ENCODE data around the gene HDDC2.

HDDC2 gene

DNA sequence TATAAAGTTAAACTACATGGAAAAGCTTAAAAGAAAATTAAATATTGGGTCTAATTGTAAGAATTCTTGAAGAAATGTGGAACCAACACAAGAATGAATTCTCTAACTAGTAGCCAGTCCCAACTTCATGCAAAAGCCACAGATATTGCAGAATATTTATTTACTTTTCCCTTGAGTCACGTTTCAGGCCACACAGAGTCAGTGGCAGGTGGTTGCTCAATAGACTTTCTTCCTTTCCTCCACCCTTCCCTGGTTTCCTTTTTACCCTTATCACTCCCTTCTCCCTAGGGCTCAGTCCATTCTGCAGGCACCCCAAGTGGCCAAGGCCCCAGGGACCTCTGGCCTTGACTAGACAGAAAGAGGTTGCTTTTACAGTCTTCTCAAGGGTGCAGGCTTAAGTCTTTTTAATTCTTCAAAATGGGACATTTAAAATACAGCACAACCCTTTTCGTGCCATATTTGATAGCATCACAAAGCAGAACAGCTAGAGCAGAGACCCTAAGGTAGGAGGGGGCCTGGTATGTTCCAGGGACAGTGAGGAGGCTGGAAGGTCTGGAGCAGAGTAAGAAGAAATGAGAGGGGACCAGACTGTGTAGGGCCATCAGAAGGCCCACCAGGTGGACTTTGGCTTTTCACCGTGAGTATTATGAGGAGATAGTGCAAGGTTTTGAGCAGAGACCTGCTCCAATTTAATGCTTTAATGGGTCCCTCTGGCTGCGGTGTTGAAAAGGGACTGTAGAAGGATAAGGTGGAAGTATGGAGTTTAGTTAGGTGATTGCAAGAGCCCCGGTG lies 65.0 kb downstream of the HDDC2 start:
- H3K27me3 ChIP-seq = no peaks in the 10 kb centered on the region

DNA sequence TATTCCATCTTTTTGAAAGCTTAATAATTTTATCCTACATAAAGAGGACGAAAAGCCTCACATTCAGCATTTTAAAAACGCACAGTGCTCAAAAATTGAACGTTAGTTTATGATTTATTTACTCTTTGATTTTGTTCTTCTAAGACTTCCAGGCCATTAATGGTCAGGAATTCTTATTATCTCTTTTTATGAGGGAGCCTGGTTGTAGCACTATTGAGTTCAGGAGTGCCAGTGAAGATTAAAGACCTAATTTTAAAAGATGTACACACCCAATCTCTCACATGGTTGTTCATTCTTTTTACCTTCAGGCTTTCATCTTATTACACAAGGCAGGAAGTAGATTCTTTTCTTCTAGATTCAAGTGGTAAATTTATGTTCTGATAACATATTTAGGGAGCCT lies 68.6 kb downstream of the HDDC2 start:
- no peaks in the 10 kb centered on the region for H3K27me3 ChIP-seq
- H3K4me1 ChIP-seq = no peaks in the 10 kb centered on the region
- no peak for DNase-seq
- no peaks in the 10 kb centered on the region for H3K36me3 ChIP-seq
- H3K9me3 ChIP-seq = no peaks in the 10 kb centered on the region
- TF ChIP-seq, protein P1, sequence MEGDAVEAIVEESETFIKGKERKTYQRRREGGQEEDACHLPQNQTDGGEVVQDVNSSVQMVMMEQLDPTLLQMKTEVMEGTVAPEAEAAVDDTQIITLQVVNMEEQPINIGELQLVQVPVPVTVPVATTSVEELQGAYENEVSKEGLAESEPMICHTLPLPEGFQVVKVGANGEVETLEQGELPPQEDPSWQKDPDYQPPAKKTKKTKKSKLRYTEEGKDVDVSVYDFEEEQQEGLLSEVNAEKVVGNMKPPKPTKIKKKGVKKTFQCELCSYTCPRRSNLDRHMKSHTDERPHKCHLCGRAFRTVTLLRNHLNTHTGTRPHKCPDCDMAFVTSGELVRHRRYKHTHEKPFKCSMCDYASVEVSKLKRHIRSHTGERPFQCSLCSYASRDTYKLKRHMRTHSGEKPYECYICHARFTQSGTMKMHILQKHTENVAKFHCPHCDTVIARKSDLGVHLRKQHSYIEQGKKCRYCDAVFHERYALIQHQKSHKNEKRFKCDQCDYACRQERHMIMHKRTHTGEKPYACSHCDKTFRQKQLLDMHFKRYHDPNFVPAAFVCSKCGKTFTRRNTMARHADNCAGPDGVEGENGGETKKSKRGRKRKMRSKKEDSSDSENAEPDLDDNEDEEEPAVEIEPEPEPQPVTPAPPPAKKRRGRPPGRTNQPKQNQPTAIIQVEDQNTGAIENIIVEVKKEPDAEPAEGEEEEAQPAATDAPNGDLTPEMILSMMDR (IDR thresholded peaks at IDR 0.05; ENCODE audit: low read depth, low read length) = no peak
- no peak overlapping the region for H3K4me3 ChIP-seq (ENCODE audit: low read depth, low read length)

More for the DNA sequence above, 65.0 kb downstream of the HDDC2 start:
- H3K9me3 ChIP-seq = no peaks in the 10 kb centered on the region
- H3K36me3 ChIP-seq = no peaks in the 10 kb centered on the region
- no peak overlapping the region for H3K4me3 ChIP-seq (ENCODE audit: low read depth, low read length)
- no peaks in the 10 kb centered on the region for H3K4me1 ChIP-seq
- TF ChIP-seq, protein P1 (IDR thresholded peaks at IDR 0.05; ENCODE audit: low read depth, low read length) = no peak
- no peak for DNase-seq

DNA sequence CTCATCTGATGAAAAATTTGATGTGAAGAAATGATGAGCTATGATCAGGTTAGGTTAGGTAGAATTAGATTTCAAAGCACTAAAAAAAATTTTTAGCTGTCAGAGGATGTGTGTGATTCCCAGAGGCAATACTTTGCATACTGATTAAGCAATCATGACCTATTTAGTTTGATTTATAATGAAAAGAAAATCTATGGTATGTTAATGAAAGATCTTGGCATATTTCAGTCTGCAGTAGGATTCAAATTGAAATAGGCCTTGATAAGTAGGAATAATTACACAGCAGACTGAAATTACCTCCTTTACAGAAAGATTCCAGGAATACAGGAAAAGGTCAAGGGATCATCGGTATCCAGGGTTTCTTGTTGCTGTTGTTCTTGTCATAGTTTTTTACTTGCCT lies 69.3 kb downstream of the HDDC2 start:
- Histone ChIP-seq H3K9me3 (no peaks in the 10 kb centered on the region), H3K36me3 (no peaks in the 10 kb centered on the region), H3K4me3 (ENCODE audit: low read depth, low read length) (no peak overlapping the region), H3K27me3 (no peaks in the 10 kb centered on the region), H3K4me1 (no peaks in the 10 kb centered on the region)
- TF ChIP-seq, protein P1 (IDR thresholded peaks at IDR 0.05; ENCODE audit: low read depth, low read length) = no peak
- DNase-seq = no peak

DNA sequence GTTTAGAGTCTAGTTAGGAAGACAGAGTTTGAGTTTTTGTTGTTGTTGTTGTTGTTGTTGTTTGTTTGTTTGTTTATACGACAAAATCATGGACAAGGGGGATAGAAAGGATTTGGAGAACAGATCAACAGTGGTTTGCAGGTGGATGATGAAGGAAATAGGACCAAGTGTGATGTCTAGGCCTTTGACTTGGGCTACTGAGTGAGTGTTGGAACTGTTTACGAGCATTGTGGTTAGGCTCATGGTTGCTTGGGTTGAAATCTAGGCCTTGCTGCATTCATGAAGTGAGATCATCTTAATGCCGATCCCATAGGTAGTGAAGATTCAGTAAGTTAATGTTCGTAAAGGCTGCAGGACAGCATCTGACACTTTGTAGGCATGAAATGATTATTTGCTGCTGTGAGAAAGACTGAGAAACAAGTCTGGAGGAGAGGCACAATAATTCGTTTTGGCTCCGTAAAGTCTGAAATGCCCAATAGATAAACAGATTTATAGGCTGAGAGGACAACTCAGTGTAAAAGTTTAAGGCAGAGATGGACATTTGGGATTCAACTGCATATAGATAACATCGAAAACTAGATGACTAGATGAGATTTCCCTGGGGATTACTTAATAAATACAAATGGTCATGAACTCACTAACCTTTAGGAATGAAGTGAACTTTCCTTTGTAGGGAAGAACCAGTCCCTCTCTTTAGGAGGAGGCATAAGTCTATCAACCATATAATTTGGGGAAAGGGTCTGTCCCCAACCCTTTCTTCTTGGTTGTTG lies 70.0 kb downstream of the HDDC2 start:
- H3K36me3 ChIP-seq = no peaks in the 10 kb centered on the region
- no peaks in the 10 kb centered on the region for H3K4me1 ChIP-seq
- no peak for DNase-seq
- H3K4me3 ChIP-seq (ENCODE audit: low read depth, low read length) = no peak overlapping the region
- no peaks in the 10 kb centered on the region; the same call in 1 of the 2 replicates for H3K27me3 ChIP-seq
- TF ChIP-seq, protein P1 (IDR thresholded peaks at IDR 0.05; ENCODE audit: low read depth, low read length) = no peak
- H3K9me3 ChIP-seq = no peaks in the 10 kb centered on the region

DNA sequence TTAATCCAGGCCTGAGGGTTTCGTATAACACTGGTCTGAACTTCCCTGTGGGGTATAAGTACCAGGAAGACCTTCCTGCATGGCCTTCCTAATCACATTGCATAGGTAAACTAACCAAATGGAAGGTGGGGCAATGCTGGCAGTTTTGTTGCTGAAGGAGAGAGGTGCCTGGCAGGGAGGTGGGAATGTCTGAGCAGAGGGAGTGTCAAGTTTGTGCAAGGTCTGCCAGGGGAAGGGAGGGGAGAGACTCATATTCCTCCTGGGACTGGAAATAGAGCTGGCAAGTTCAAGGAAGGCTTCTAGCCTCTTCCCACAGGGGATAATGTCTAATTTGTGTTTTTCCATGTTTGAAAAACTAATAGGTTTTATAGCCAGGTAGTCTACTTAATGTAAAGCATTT lies 70.6 kb downstream of the HDDC2 start:
- Histone ChIP-seq H3K4me1 (no peaks in the 10 kb centered on the region), H3K4me3 (ENCODE audit: low read depth, low read length) (no peak overlapping the region), H3K27me3 (no peaks in the 10 kb centered on the region; the same call in 1 of the 2 replicates), H3K36me3 (no peaks in the 10 kb centered on the region), H3K9me3 (no peaks in the 10 kb centered on the region)
- no peak for DNase-seq
- TF ChIP-seq, protein P1 (IDR thresholded peaks at IDR 0.05; ENCODE audit: low read depth, low read length) = no peak

- Histone ChIP-seq H3K9me3 (no peaks in the 10 kb centered on the region), H3K4me3 (ENCODE audit: low read depth, low read length) (no peak overlapping the region), H3K27me3 (no peaks in the 10 kb centered on the region; the same call in 1 of the 2 replicates), H3K36me3 (no peaks in the 10 kb centered on the region), H3K4me1 (no peaks in the 10 kb centered on the region)
- TF ChIP-seq, protein P1 (IDR thresholded peaks at IDR 0.05; ENCODE audit: low read depth, low read length) = no peak
- DNase-seq = no peak
Measured at GRCh38 chr6:125230674-125231073, 71.1 kb downstream of the HDDC2 start.

Measured in BE2C (cell line).